HCT116 (cell line): ENCODE results near the gene PAPPA2. TPM values are rescaled to one million over a fixed set of nuclear protein-coding genes. Genes with fewer than 3 reads are reported as not detected.

Source experiments
- ATAC-seq: fragments of 200-7000 bp; cut with Tn5 transposase; 2 replicates; pipeline ENCODE4 v1.9.1; 2020; ENCODE audit warnings: mild to moderate bottlenecking, moderate library complexity
- BruUV-seq: library from RNA; stranded (reverse); fragments of 400-500 nt; replicated peaks from 2 replicates; lab custom pipeline; 2021; lab: Mats Ljungman, UMichigan
- CTCF ChIA-PET: fragments of 300-600 bp; sonication (Branson Sonifier 250); formaldehyde crosslinking; loops from one replicate; lab custom pipeline; 2021; ENCODE audit warnings: antibody characterized with exemption; lab: Charles Lee
- POLR2A ChIA-PET: fragments of 300-600, 350-600 bp; sonication (Branson Sonifier 250); formaldehyde crosslinking; loops from one replicate; lab custom pipeline; 2021; ENCODE audit warnings: antibody characterized with exemption; lab: Charles Lee
- RAD21 ChIA-PET, 2 experiments: fragments of 300-600 bp; sonication (Branson Sonifier 250); formaldehyde crosslinking; loops; one replicate each; lab custom pipeline; 2023; ENCODE audit warnings: low total read pairs in 2 of 2; ENCODE audit not compliant: uncharacterized antibody in 2 of 2, unreplicated experiment in 2 of 2, low non-redundant PET in 1 of 2; lab: Charles Lee
- DNase-seq: peaks from one replicate; pipeline ENCODE4 v3.0.0-alpha.2; 2010; ENCODE audit warnings: low read depth, low spot score
- H2AFZ ChIP-seq: fragments of 200-600 bp; shearing (Covaris generic), sonication (generic); 2 replicates; pipeline ENCODE4 v1.6.1; 2017; ENCODE audit warnings: low read depth, mixed run types, mixed read lengths, antibody characterized with exemption, low read length; ENCODE audit not compliant: poor library complexity, severe bottlenecking
- H3K27ac ChIP-seq: 2 replicates; pipeline ENCODE4 v1.5.1; 2012; ENCODE audit warnings: low read depth, low read length
- H3K27me3 ChIP-seq: fragments of 200-600 bp; sonication (generic); 2 replicates; pipeline ENCODE4 v1.6.1; 2016; ENCODE audit warnings: mixed run types, low read length, mixed read lengths; ENCODE audit not compliant: insufficient read depth
- H3K36me3 ChIP-seq, 2 experiments: fragments of 200-500 bp in 1 of 2; fragments of 200-600 bp in 1 of 2; sonication (Bioruptor generic) in 1 of 2; sonication (generic) in 1 of 2; 2 replicates each; pipeline versions ENCODE4 v1.5.1 to v1.6.1; 2014 to 2016; ENCODE audit warnings: low read length in 2 of 2, inconsistent platforms in 1 of 2, mixed read lengths in 1 of 2, mixed run types in 1 of 2; ENCODE audit not compliant: insufficient read depth in 2 of 2, control insufficient read depth in 1 of 2
- H3K4me1 ChIP-seq, 2 experiments: fragments of 200-600 bp in 1 of 2; sonication (generic) in 1 of 2; 2 replicates each; pipeline versions ENCODE4 v1.5.1 to v1.6.1; 2012 to 2017; ENCODE audit warnings: low read length in 2 of 2, inconsistent platforms in 1 of 2, mild to moderate bottlenecking in 1 of 2, mixed read lengths in 1 of 2, mixed run types in 1 of 2, moderate library complexity in 1 of 2; ENCODE audit not compliant: insufficient read depth in 2 of 2, control insufficient read depth in 1 of 2
- H3K4me2 ChIP-seq: fragments of 200-600 bp; sonication (generic); 2 replicates; pipeline ENCODE4 v1.6.1; 2017; ENCODE audit warnings: mixed run types, low read length, mixed read lengths
- H3K4me3 ChIP-seq, 2 experiments: fragments of 200-600 bp in 1 of 2; sonication (generic) in 1 of 2; replicated peaks in 1 of 2; 2 replicates each; pipeline ENCODE4 v1.5.1; 2011 to 2016; ENCODE audit warnings: low read length in 2 of 2, control low read depth in 1 of 2, low read depth in 1 of 2, mild to moderate bottlenecking in 1 of 2, mixed read lengths in 1 of 2, mixed run types in 1 of 2
- H3K79me2 ChIP-seq: fragments of 200-600 bp; sonication (generic); 2 replicates; pipeline ENCODE4 v1.6.1; 2017; ENCODE audit warnings: mild to moderate bottlenecking, mixed run types, low read length, moderate library complexity, mixed read lengths; ENCODE audit not compliant: insufficient read depth
- H3K9ac ChIP-seq: fragments of 200-600 bp; sonication (generic); 2 replicates; pipeline ENCODE4 v1.6.1; 2016; ENCODE audit warnings: low read length, mixed read lengths
- H3K9me2 ChIP-seq: fragments of 200-600 bp; sonication (generic), shearing (Covaris generic); 2 replicates; pipeline ENCODE4 v1.6.1; 2017; ENCODE audit warnings: mixed run types, mild to moderate bottlenecking, moderate library complexity; ENCODE audit not compliant: insufficient read depth
- H3K9me3 ChIP-seq, 2 experiments: fragments of 200-500 bp in 1 of 2; fragments of 200-600 bp in 1 of 2; sonication (Bioruptor generic) in 1 of 2; sonication (generic) in 1 of 2; 2 replicates each; pipeline ENCODE4 v1.6.1; 2014 to 2017; ENCODE audit warnings: low read length in 2 of 2, mixed read lengths in 2 of 2, inconsistent platforms in 1 of 2, low read depth in 1 of 2, mild to moderate bottlenecking in 1 of 2, mixed run types in 1 of 2, moderate library complexity in 1 of 2; ENCODE audit not compliant: control insufficient read depth in 1 of 2, insufficient read depth in 1 of 2
- H4K20me1 ChIP-seq: fragments of 200-600 bp; sonication (generic), shearing (Covaris generic); 2 replicates; pipeline ENCODE4 v1.6.1; 2017; ENCODE audit warnings: mixed run types, mild to moderate bottlenecking, moderate library complexity; ENCODE audit not compliant: insufficient read depth
- CBX3 ChIP-seq: IDR thresholded peaks from 2 replicates; pipeline ENCODE4 v1.6.1; 2012; ENCODE audit warnings: low read depth
- EGR1 ChIP-seq: IDR thresholded peaks from 2 replicates; pipeline ENCODE4 v1.6.1; 2012; ENCODE audit warnings: low read depth
- ELF1 ChIP-seq: IDR thresholded peaks from 2 replicates; pipeline ENCODE4 v1.6.1; 2012; ENCODE audit warnings: low read depth, borderline replicate concordance
- EZH2phosphoT487 ChIP-seq: fragments of 200-600 bp; IDR thresholded peaks from 2 replicates; pipeline ENCODE4 v1.6.1; 2018; ENCODE audit warnings: antibody characterized with exemption, borderline replicate concordance
- JUND ChIP-seq: IDR thresholded peaks from 2 replicates; pipeline ENCODE4 v1.6.1; 2012
- MAX ChIP-seq: IDR thresholded peaks from 2 replicates; pipeline ENCODE4 v1.6.1; 2012
- POLR2A ChIP-seq: IDR thresholded peaks from 2 replicates; pipeline ENCODE4 v1.7.0; 2011; ENCODE audit warnings: borderline replicate concordance; ENCODE audit not compliant: insufficient read depth, insufficient read length; ENCODE audit errors: extremely low read depth
- POLR2AphosphoS5 ChIP-seq: IDR thresholded peaks from 2 replicates; pipeline ENCODE4 v1.6.1; 2011; ENCODE audit warnings: mild to moderate bottlenecking, low read depth, low read length, moderate library complexity
- RAD21 ChIP-seq: IDR thresholded peaks from 2 replicates; pipeline ENCODE4 v1.6.1; 2012; ENCODE audit warnings: low read depth, mild to moderate bottlenecking
- REST ChIP-seq: IDR thresholded peaks from 2 replicates; pipeline ENCODE4 v1.6.1; 2012; ENCODE audit warnings: low read depth
- SP1 ChIP-seq: IDR thresholded peaks from 2 replicates; pipeline ENCODE4 v1.6.1; 2012; ENCODE audit warnings: low read depth
- SRF ChIP-seq: IDR thresholded peaks from 2 replicates; pipeline ENCODE4 v1.6.1; 2012; ENCODE audit warnings: low read depth
- ZBTB33 ChIP-seq: IDR thresholded peaks from 2 replicates; pipeline ENCODE4 v1.6.1; 2011; ENCODE audit warnings: mild to moderate bottlenecking, low read length, moderate library complexity; ENCODE audit not compliant: insufficient replicate concordance; ENCODE audit errors: extremely low read depth
- ZNF274 ChIP-seq: fragments of 200-500 bp; sonication (Bioruptor generic); IDR thresholded peaks from 2 replicates; pipeline ENCODE4 v1.6.1; 2014; ENCODE audit warnings: mild to moderate bottlenecking, low read depth, low read length, inconsistent platforms
- intact Hi-C: fragments of 100-400 bp; cut with micrococcal nuclease; formaldehyde crosslinking; loops from 2 replicates; pipeline ENCODE4 v1.10.0; 2022
- total RNA-seq: library from RNA; stranded (reverse); gene quantifications from one replicate; pipeline ENCODE4 v1.2.1, GENCODE V29; 2021; ENCODE audit not compliant: unreplicated experiment

The PAPPA2 gene
- total RNA-seq, 1 experiment from 2014 or later, result not detected

GRCh38 chr1:176766779-176767178 is 303.8 kb downstream of the PAPPA2 start:
- no TSS peak for BruUV-seq
- intact Hi-C loops, result no loop called here
- Histone ChIP-seq H3K4me3 (no peak overlapping the region), H3K36me3 (no peaks in the 10 kb centered on the region), H3K4me2 (no peak overlapping the region), H4K20me1 (no peaks in the 10 kb centered on the region), H3K9me2 (no peaks in the 10 kb centered on the region), H3K4me1 (no peaks in the 10 kb centered on the region), H3K79me2 (no peaks in the 10 kb centered on the region), H3K27me3 (peaks cover 31% of the 10 kb centered on the region), H3K27ac (no peak overlapping the region), H3K9me3 (no peaks in the 10 kb centered on the region), H2AFZ (no peak overlapping the region), H3K9ac (no peak overlapping the region)
- no peak for TF ChIP-seq EZH2phosphoT487
- no peak for TF ChIP-seq ZBTB33
- TF ChIP-seq JUND, result no peak
- TF ChIP-seq EGR1, result no peak
- no peak for TF ChIP-seq ZNF274
- DNase-seq (no peak), ATAC-seq (no peak)
- ChIA-PET POLR2A (no interaction called here), CTCF (no interaction called here), RAD21 (no interaction called here)

GRCh38 chr1:176767714-176768136 is 304.8 kb downstream of the PAPPA2 start:
- Histone ChIP-seq H3K4me2 (no peak overlapping the region), H3K9me3 (no peaks in the 10 kb centered on the region), H3K27me3 (peaks cover 31% of the 10 kb centered on the region), H3K9me2 (no peaks in the 10 kb centered on the region), H3K9ac (no peak overlapping the region), H3K79me2 (no peaks in the 10 kb centered on the region), H3K36me3 (no peaks in the 10 kb centered on the region), H4K20me1 (no peaks in the 10 kb centered on the region), H3K27ac (no peak overlapping the region), H3K4me1 (no peaks in the 10 kb centered on the region), H2AFZ (no peak overlapping the region), H3K4me3 (no peak overlapping the region)
- ChIA-PET POLR2A (no interaction called here), CTCF (no interaction called here), RAD21 (no interaction called here)
- intact Hi-C loops, result no loop called here
- DNase-seq, result no peak
- no TSS peak for BruUV-seq
- ATAC-seq, result no peak
- TF ChIP-seq CBX3 (no peak), MAX (no peak), ELF1 (no peak), ZBTB33 (no peak), RAD21 (no peak), ZNF274 (no peak), SRF (no peak), REST (no peak), SP1 (no peak), POLR2A (no peak), POLR2AphosphoS5 (no peak)
